ENCODE results near the gene RER1.

GRCh38 chr1:2376931-2377672 is 14.5 kb upstream of the RER1 start:
- TF ChIP-seq CTCF (IDR thresholded peaks at IDR 0.05; ENCODE audit: insufficient read depth, low read depth, low read length) (no peak), EZH2 (IDR thresholded peaks at IDR 0.05; ENCODE audit: insufficient read depth, low read length) (no peak)
